HEK293T (cell line): ENCODE results near the gene OXNAD1.

Source experiments
- ARNT ChIP-seq: fragments of 450-650 bp; IDR thresholded peaks from 2 replicates; pipeline ENCODE4 v1.6.1; 2017; ENCODE audit warnings: mild to moderate bottlenecking
- BHLHE40 ChIP-seq: fragments of 450-650 bp; IDR thresholded peaks from 2 replicates; pipeline ENCODE4 v1.6.1; 2016; ENCODE audit warnings: mild to moderate bottlenecking, moderate library complexity, borderline replicate concordance
- FOXK2 ChIP-seq: fragments of 450-650 bp; IDR thresholded peaks from 2 replicates; pipeline ENCODE4 v1.6.1; 2016; ENCODE audit warnings: mild to moderate bottlenecking
- FOXM1 ChIP-seq: fragments of 450-650 bp; IDR thresholded peaks from 2 replicates; pipeline ENCODE4 v1.6.1; 2017; ENCODE audit warnings: mild to moderate bottlenecking, borderline replicate concordance
- L3MBTL2 ChIP-seq: fragments of 450-650 bp; conservative IDR thresholded peaks from 2 replicates; pipeline ENCODE4 v1.6.1; 2016; ENCODE audit warnings: mild to moderate bottlenecking
- LEF1 ChIP-seq: fragments of 450-650 bp; IDR thresholded peaks from 2 replicates; pipeline ENCODE4 v1.6.1; 2017; ENCODE audit warnings: mild to moderate bottlenecking, borderline replicate concordance
- NFRKB ChIP-seq: fragments of 450-650 bp; IDR thresholded peaks from 2 replicates; pipeline ENCODE4 v1.6.1; 2016; ENCODE audit warnings: mild to moderate bottlenecking, moderate library complexity
- PKNOX1 ChIP-seq: fragments of 450-650 bp; IDR thresholded peaks from 2 replicates; pipeline ENCODE4 v1.6.1; 2016
- SP1 ChIP-seq: fragments of 450-650 bp; IDR thresholded peaks from 2 replicates; pipeline ENCODE4 v1.6.1; 2017
- SUZ12 ChIP-seq: fragments of 450-650 bp; IDR thresholded peaks from 2 replicates; pipeline ENCODE4 v1.6.1; 2016; ENCODE audit warnings: mild to moderate bottlenecking
- TARDBP ChIP-seq: fragments of 450-650 bp; IDR thresholded peaks from 2 replicates; pipeline ENCODE4 v1.6.1; 2016

- no peak for TF ChIP-seq PKNOX1
- TF ChIP-seq BHLHE40, result no peak
- no peak for TF ChIP-seq SP1
- no peak for TF ChIP-seq SUZ12
- no peak for TF ChIP-seq NFRKB
- no peak for TF ChIP-seq L3MBTL2
- no peak for TF ChIP-seq TARDBP
- TF ChIP-seq ARNT, result no peak
- TF ChIP-seq FOXM1, result no peak
- no peak for TF ChIP-seq FOXK2
- TF ChIP-seq LEF1, result no peak
Observed at GRCh38 chr3:16277471-16277870, 12.5 kb downstream of the OXNAD1 start.
